MM.1S (cell line): Measurements from ENCODE around the gene SLCO1B1.
A peak's percentile ranks its signal among the peaks of the same experiment; 100 is the strongest.

ENCODE experiments used
- DNase-seq: peaks from one replicate; pipeline ENCODE4 v3.0.0-alpha.2; 2015
- H2AFZ ChIP-seq: fragments of 300-600 bp; sonication (generic); 2 replicates; pipeline ENCODE4 v1.6.0; 2016; ENCODE audit warnings: antibody characterized with exemption, low read length
- H3F3A ChIP-seq: fragments of 300-600 bp; sonication (generic); 2 replicates; pipeline ENCODE4 v1.6.1; 2016; ENCODE audit warnings: mild to moderate bottlenecking, antibody characterized with exemption, low read length, moderate library complexity, mixed read lengths; ENCODE audit not compliant: insufficient read depth
- H3K27ac ChIP-seq: fragments of 300-600 bp; sonication (generic); 2 replicates; pipeline ENCODE4 v1.5.1; 2016; ENCODE audit warnings: mild to moderate bottlenecking, low read length
- H3K27me3 ChIP-seq: fragments of 300-600 bp; sonication (generic); replicated peaks from 2 replicates; pipeline ENCODE4 v1.6.0; 2016; ENCODE audit warnings: low read length; ENCODE audit not compliant: insufficient read depth
- H3K36me3 ChIP-seq: fragments of 300-600 bp; sonication (generic); replicated peaks from 2 replicates; pipeline ENCODE4 v1.6.1; 2016; ENCODE audit warnings: mild to moderate bottlenecking, low read length, mixed read lengths; ENCODE audit not compliant: insufficient read depth
- H3K4me1 ChIP-seq: fragments of 300-600 bp; sonication (generic); 2 replicates; pipeline ENCODE4 v1.6.1; 2016; ENCODE audit warnings: low read length, mixed read lengths
- H3K4me2 ChIP-seq: fragments of 300-600 bp; sonication (generic); 2 replicates; pipeline ENCODE4 v1.6.0; 2016; ENCODE audit warnings: low read depth, low read length
- H3K4me3 ChIP-seq: fragments of 300-600 bp; sonication (generic); 2 replicates; pipeline ENCODE4 v1.5.1; 2016; ENCODE audit warnings: low read length, mixed read lengths
- H3K79me2 ChIP-seq: fragments of 300-600 bp; sonication (generic); 2 replicates; pipeline ENCODE4 v1.6.1; 2016; ENCODE audit warnings: mixed run types, low read length, mixed read lengths
- H3K9ac ChIP-seq: fragments of 300-600 bp; sonication (generic); 2 replicates; pipeline ENCODE4 v1.6.1; 2016; ENCODE audit warnings: low read length, mixed read lengths
- H3K9me2 ChIP-seq: fragments of 300-600 bp; sonication (generic); replicated peaks from 2 replicates; pipeline ENCODE4 v1.6.1; 2016; ENCODE audit warnings: mild to moderate bottlenecking, low read length, mixed read lengths; ENCODE audit not compliant: insufficient read depth
- H3K9me3 ChIP-seq: fragments of 300-600 bp; sonication (generic); replicated peaks from 2 replicates; pipeline ENCODE4 v1.6.1; 2016; ENCODE audit warnings: mild to moderate bottlenecking, low read length, mixed read lengths; ENCODE audit not compliant: insufficient read depth
- H4K20me1 ChIP-seq: fragments of 300-600 bp; sonication (generic); 2 replicates; pipeline ENCODE4 v1.6.1; 2016; ENCODE audit warnings: mild to moderate bottlenecking, low read length, moderate library complexity, mixed read lengths; ENCODE audit not compliant: insufficient read depth
- CTCF ChIP-seq: fragments of 300-600 bp; sonication (generic); IDR thresholded peaks from 2 replicates; pipeline ENCODE4 v1.5.1; 2016; ENCODE audit warnings: antibody characterized with exemption, low read length, mixed read lengths
- EZH2 ChIP-seq: fragments of 300-600 bp; sonication (generic); optimal IDR thresholded peaks from 2 replicates; pipeline ENCODE3; 2017; ENCODE audit warnings: low read depth, mild to moderate bottlenecking, antibody characterized with exemption, low read length, mixed read lengths
- EZH2phosphoT487 ChIP-seq: fragments of 300-600 bp; sonication (generic); IDR thresholded peaks from 2 replicates; pipeline ENCODE4 v1.6.1; 2018; ENCODE audit warnings: antibody characterized with exemption, low read length

SLCO1B1 gene

GRCh38 chr12:21155522-21156351, 24.7 kb downstream of the SLCO1B1 start:
- Histone ChIP-seq H4K20me1 (no peaks in the 10 kb centered on the region), H3K9me3 (no peaks in the 10 kb centered on the region), H3K79me2 (no peaks in the 10 kb centered on the region), H3K9ac (no peak overlapping the region), H3K27ac (no peak overlapping the region), H3K4me2 (no peak overlapping the region), H2AFZ (no peak overlapping the region), H3K4me3 (no peak overlapping the region), H3K4me1 (0 out of 2 replicates have a peak, but pooled peaks cover 3% of the 10 kb centered on the region), H3K27me3 (no peaks in the 10 kb centered on the region), H3F3A (no peaks in the 10 kb centered on the region), H3K36me3 (no peaks in the 10 kb centered on the region), H3K9me2 (no peaks in the 10 kb centered on the region)
- no peak for TF ChIP-seq CTCF
- TF ChIP-seq EZH2, result no peak
- no peak for TF ChIP-seq EZH2phosphoT487
- no peak for DNase-seq

DNA sequence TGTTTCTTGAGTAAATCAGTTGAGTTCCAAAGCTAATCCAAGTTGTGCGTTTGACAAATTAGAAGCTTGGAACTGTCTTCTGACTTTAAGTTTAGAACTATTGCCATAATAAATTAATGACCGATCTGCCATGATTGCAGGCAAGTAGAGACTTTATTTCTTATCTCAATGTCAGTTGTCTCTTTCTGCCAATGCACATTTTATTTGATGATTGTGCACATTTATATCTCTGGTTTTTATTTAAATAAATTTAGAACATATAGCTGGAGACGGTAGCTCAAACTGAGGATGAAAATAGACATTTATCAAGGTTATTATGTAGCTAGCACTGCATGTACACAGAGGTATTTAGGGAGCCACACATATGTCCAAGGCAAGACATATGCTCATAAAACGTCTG, 34.1 kb downstream of the SLCO1B1 start:
- H3K4me1 ChIP-seq, result no peaks in the 10 kb centered on the region
- no peaks in the 10 kb centered on the region for H3K36me3 ChIP-seq
- H2AFZ ChIP-seq, result no peak overlapping the region
- DNase-seq, result no peak
- H3K9me3 ChIP-seq, result no peaks in the 10 kb centered on the region
- H3K9ac ChIP-seq, result no peak overlapping the region
- H3K4me2 ChIP-seq, result no peak overlapping the region
- no peaks in the 10 kb centered on the region for H3K9me2 ChIP-seq
- H3K27ac ChIP-seq, result no peak overlapping the region
- no peaks in the 10 kb centered on the region for H3K27me3 ChIP-seq
- H3K79me2 ChIP-seq, result no peaks in the 10 kb centered on the region
- H3F3A ChIP-seq, result no peaks in the 10 kb centered on the region
- no peak for TF ChIP-seq EZH2phosphoT487
- no peak for TF ChIP-seq CTCF
- no peak for TF ChIP-seq EZH2
- H4K20me1 ChIP-seq, result no peaks in the 10 kb centered on the region
- no peak overlapping the region for H3K4me3 ChIP-seq

DNA sequence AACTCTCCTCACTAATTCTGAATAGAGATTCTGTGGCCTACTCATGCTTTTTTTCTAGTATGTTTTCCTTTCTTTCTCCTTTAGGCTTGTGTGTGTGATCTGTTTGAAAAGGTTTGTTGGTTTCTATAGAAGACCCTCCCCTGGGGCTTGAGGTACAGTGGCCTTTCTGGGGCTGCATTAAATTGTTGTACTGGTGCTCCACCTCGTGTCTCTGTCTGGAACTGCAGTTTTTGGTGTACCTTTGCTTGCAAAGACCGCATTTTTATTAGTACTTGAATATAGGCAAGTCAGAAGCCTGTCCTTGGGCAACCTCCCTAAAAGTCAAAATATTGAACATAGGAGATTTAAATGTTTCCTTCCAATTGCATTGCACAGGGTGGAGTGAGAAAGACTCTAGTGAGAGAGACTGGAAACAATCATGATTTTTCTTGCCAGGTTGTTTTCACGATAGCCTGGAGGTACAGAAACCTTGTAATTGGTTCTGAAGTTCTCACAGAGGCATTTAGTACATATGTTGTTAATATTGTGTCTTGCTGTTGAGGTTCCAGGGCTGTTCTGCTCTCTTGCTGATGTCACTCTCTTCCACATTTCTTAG, 39.0 kb downstream of the SLCO1B1 start:
- no peaks in the 10 kb centered on the region for H3K27me3 ChIP-seq
- H3F3A ChIP-seq, result no peaks in the 10 kb centered on the region
- H3K9me2 ChIP-seq, result no peaks in the 10 kb centered on the region
- no peak overlapping the region for H3K9ac ChIP-seq
- H3K4me2 ChIP-seq, result no peak overlapping the region
- H3K27ac ChIP-seq, result no peak overlapping the region
- no peaks in the 10 kb centered on the region for H3K36me3 ChIP-seq
- H3K4me3 ChIP-seq, result no peak overlapping the region
- H3K9me3 ChIP-seq, result no peaks in the 10 kb centered on the region
- peak; percentile 57 for DNase-seq
- H3K79me2 ChIP-seq, result no peaks in the 10 kb centered on the region
- no peak overlapping the region for H2AFZ ChIP-seq
- no peaks in the 10 kb centered on the region for H3K4me1 ChIP-seq
- H4K20me1 ChIP-seq, result no peaks in the 10 kb centered on the region
- TF ChIP-seq CTCF (peak; percentile 89), EZH2 (no peak), EZH2phosphoT487 (no peak)
